Vagina (tissue), 2 donors: Measurements from ENCODE around the gene TMPRSS4.

Experiments used
- POLR2A ChIP-seq, 2 donors: fragments of 450-650 bp; IDR thresholded peaks; one replicate each; pipeline ENCODE4 v1.6.1; 2017; ENCODE audit warnings: antibody characterized with exemption in 2 of 2, mild to moderate bottlenecking in 2 of 2, moderate library complexity in 2 of 2
- POLR2AphosphoS5 ChIP-seq, 2 donors: sonication (generic); formaldehyde crosslinking; IDR thresholded peaks; one replicate each; pipeline ENCODE4 v1.9.0; 2017; ENCODE audit warnings: antibody characterized with exemption in 2 of 2, mild to moderate bottlenecking in 2 of 2, low read depth in 1 of 2; ENCODE audit not compliant: insufficient read depth in 1 of 2
- TF ChIP-seq, protein P1 (sequence below), 3 experiments: fragments of 450-650 bp in 2 of 3; fragments of 200-600 bp in 1 of 3; sonication (generic) in 1 of 3; IDR thresholded peaks; one replicate each; pipeline ENCODE4 v1.5.1; 2017 to 2019; ENCODE audit warnings: antibody characterized with exemption in 3 of 3, mild to moderate bottlenecking in 2 of 3, moderate library complexity in 2 of 3

DNA sequence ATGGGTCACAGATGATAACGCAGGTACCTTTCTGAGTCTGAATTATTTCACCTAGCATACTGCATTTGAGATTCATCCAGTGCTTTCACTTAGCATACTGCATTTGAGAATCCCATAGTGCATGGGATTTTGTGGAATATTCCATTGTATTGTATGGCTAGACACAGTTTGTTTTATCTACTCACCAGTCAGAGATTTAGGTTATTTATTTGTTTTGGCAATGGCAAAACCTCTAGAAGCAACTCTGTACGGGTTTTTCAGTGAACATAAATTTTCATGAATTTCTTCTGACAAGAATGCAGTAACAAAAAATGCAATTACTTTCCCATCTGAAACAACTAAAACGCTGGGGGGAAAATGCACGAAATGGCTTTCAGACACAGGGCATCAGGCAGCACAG, 51.4 kb downstream of the TMPRSS4 start:
- TF ChIP-seq, protein P1, sequence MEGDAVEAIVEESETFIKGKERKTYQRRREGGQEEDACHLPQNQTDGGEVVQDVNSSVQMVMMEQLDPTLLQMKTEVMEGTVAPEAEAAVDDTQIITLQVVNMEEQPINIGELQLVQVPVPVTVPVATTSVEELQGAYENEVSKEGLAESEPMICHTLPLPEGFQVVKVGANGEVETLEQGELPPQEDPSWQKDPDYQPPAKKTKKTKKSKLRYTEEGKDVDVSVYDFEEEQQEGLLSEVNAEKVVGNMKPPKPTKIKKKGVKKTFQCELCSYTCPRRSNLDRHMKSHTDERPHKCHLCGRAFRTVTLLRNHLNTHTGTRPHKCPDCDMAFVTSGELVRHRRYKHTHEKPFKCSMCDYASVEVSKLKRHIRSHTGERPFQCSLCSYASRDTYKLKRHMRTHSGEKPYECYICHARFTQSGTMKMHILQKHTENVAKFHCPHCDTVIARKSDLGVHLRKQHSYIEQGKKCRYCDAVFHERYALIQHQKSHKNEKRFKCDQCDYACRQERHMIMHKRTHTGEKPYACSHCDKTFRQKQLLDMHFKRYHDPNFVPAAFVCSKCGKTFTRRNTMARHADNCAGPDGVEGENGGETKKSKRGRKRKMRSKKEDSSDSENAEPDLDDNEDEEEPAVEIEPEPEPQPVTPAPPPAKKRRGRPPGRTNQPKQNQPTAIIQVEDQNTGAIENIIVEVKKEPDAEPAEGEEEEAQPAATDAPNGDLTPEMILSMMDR (IDR thresholded peaks at IDR 0.05), result no peak
- TF ChIP-seq POLR2A (IDR thresholded peaks at IDR 0.05) (no peak), POLR2AphosphoS5 (IDR thresholded peaks at IDR 0.05; ENCODE audit: insufficient read depth in 1 of 2, low read depth in 1 of 2) (no peak)
